T47D (cell line): ENCODE data around the gene HS3ST3B1.

Experiments
- DNase-seq, 2 experiments: peaks; one replicate each; pipeline versions ENCODE4 v3.0.0 to v3.0.0-alpha.2; 2011 to 2012; ENCODE audit warnings: low read depth in 1 of 2, low spot score in 1 of 2
- JUND ChIP-seq: IDR thresholded peaks from 2 replicates; pipeline ENCODE4 v1.6.1; 2012; ENCODE audit warnings: low read depth
- in situ Hi-C: cut with HindIII; loops from 2 replicates; pipeline ENCODE4 v1.10.0; 2016; ENCODE audit warnings: low sequenced_read_pairs, low pct_unique_long_range_greater_than_20kb

HS3ST3B1 gene

DNA sequence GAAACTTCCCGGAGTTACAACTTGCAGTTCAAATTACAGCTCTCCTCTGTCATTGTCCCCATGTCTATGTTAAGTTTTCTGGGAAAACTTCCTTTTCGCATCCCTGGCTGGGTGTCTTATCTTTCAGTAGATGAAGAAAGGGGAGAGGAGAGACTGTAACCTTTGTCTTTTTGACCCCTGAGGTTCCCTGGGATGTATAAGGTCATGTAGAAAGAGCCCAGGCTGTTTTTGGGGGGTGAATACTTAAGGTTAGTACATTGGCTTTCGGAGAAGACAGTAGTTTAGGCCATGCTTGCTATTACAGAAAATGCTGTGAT, 31.1 kb downstream of the HS3ST3B1 start:
- no peak for TF ChIP-seq JUND
- in situ Hi-C loops, result no loop called here
- DNase-seq, result no peak

DNA sequence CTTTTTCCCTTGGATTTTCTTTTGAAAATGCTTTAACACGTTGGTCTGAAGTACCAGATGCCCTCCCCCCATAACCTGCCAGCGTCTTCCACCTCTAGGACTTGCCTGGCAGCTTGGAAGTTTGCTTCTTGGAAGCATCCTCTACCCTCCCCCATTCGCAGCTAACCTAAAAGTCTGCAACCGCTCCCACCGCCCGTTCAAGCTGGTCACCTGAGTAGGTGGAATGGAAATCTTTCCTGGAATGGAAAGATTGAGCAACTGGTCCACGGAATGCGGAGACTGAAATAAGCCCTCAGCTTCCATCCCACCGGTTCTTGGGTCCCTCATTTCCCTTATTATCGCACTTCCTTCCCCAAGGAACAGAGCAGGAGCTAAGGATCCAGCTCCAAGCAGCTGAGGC, 31.4 kb downstream of the HS3ST3B1 start:
- TF ChIP-seq JUND, result no peak
- no peak for DNase-seq
- in situ Hi-C loops, result no loop called here

DNA sequence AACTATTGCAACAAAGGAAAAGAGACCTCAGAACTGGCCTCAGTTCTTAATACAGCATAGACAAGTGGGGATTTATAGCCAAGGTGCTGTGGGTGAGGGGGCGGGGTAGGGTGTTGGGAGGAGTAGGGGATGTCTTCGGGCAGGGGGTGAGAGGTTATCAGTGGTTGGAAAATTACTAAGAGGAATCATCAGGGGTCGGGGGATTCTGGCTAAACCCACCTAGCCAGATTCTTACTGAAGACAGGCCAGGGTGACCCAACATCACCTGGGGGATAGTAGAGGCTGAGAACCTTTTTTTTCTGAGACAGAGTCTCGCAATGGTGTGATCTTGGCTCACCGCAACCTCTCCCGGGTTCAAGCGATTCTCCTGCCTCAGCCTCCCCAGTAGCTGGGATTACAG, 32.6 kb downstream of the HS3ST3B1 start:
- no peak for TF ChIP-seq JUND
- no peak for DNase-seq

DNA sequence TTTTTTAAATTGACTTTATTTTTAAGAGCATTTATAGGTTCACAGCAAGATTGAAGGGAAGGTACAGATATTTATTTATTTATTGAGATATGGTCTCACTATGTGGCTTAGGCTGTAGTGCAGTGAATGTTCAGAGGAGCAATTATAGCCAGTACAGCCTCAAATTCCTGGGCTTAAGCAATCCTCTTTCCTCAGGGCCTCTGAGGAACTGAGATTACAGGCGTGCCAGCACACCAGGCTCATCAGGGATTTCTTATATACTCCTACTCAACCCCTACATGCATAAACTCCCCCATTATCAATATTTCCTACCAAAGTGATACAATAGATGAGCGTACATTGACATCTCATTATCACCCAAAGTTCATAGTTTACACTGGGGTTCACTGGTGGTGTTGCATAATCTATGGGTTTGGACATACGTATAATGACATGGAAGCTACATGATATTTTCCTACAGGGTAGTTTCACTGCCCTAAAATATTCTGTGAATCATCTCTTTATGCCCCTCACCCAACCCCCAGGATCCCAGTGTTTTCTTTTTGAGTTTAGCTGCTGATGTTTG, 33.5 kb downstream of the HS3ST3B1 start:
- no peak for TF ChIP-seq JUND
- DNase-seq, result no peak
- in situ Hi-C loops, result no loop called here

More for the DNA sequence above, 32.6 kb downstream of the HS3ST3B1 start:
- in situ Hi-C loops, result no loop called here

DNA sequence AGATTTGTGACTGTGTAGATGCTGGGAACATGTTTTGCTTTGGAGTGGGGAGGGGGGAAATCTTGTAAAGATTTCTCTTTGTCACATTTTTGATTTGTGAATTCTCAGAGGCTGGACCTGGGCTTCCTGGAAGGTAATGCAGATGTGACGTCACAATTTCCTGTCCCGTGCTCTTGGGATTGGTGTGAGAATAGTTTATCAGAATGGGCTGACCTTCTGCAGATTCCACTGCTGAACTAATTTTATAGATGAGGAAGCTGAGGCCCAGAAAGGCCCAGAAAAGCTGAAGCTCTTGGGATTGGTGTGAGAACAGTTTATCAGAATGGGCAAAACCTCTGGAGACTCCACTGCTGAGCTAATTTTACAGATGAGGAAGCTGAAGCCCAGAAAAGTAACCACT, 34.0 kb downstream of the HS3ST3B1 start:
- in situ Hi-C loops, result no loop called here
- DNase-seq, result no peak
- no peak for TF ChIP-seq JUND

DNA sequence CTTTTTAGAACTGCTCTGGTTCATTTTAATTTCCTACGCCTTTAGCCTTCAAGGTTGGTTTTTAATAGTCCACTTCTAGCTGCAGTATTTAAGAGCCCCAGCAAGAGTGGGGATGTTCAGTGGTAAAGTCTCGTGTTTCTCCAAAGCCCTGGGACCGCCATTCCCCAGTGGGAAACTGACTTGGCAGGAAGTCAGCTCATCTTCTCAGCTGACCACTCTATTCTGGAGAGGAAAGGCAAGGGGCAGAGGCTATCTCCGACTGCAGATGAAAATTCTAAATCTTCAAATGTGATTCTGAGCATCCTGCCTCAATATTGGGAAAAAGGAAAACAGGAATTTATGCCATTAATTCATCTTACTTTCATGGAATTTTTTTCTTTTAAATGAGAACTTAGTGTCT, 35.5 kb downstream of the HS3ST3B1 start:
- in situ Hi-C loops, result no loop called here
- no peak for DNase-seq
- no peak for TF ChIP-seq JUND

DNA sequence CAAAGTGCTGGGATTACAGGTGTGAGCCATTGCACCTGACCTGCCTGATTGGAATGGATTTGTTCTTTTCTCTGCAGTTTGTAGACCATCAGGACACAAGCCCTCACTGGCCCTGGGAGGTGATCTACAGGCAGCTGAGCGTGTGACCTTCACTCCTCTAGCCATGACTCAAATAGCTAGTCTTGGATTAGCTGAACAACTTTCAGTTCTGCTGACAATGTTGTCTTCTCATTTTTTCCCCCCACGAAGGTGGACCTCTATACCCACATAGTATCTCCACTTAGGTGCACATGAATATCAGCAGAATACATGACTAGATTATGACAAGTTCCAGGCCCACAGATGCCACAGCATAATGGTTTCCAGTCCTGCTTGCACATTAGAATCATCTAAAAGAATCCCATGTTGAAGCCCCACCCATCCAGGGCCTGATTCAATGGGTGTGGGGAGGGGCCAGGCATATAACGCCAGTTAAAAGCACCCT, 36.8 kb downstream of the HS3ST3B1 start:
- in situ Hi-C loops, result no loop called here
- DNase-seq, result no peak
- TF ChIP-seq JUND, result no peak

DNA sequence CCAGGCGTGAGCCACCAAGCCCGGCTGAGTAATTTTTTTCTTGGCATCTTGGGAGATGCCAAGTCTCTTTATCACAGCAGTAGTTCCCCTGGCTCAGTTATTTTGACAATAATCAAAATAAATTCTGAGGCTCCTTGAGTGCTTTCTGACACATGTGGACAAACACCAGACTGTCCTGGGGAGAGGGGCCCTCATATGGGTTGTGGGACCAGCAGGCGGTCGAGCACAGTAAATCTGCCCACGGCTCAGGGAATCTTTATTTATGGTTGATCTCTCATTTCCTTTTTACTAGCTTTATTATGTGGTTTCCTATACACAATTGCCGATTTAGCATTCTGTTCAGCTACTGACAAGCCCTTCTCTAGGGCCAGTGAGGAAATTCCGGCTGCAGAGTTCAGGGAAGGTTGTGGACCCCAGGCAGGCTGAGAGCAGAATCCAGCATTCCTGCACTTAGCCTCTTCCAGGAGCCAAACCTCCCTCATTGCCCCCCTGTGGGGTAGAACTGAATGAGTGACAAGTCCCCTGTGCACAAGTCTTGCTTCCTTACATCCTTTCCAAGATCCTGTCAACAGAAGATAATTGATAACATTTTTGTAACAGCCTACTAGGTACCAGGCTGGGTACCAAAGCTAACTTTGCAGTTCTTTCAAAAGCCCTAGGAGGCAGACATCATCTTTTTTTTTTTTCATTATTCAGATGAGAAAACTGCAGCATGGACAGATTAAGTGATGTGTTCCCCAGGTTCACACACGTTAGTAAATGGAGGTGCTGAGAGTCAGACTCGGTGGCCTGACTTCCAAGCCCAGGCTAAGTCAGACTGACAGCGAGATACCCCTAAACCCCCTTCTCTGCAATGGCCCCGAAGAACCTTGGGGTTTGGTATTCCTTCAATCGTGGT, 40.2 kb downstream of the HS3ST3B1 start:
- in situ Hi-C loops, result no loop called here
- no peak for TF ChIP-seq JUND
- no peak for DNase-seq

DNA sequence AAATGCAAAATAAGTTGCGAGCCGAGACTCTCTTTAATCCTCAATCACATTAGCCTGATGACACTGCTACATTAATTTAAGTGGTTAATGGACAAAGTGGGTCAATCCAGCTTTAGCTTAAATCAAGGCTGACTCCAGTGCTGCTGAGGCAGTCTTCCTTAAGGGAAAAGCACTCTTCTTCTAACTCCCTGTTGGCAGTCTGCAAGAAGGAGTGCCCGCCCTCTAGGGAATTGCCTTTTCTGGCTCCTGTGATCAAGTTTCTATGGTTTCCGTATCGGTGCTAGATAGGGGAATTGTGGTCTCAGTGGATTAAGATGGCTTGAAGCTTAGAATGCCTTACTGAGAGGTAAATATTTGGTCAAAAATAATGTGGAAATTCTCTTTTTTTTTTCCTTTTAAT, 41.0 kb downstream of the HS3ST3B1 start:
- no peak for TF ChIP-seq JUND
- no peak for DNase-seq
- in situ Hi-C loops, result no loop called here

DNA sequence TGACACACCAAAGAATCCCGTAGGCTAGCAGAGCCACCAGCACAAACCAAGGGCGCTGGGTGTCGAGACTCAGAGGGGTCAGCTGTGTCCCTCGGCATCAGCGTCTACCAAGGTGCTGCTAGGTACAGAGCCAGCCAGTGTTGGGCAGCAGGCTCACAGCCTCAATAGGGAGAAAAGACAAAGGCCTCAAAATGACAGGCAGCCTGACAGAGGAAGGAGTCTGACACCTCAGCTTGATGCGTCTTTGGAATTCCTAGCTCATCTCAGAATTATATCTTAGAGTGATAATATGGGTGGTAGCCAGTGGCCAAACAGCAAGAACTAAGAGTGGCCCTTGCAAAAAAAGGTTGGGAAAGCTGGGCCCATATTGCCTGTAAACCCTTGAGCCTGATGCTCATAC, 45.9 kb downstream of the HS3ST3B1 start:
- TF ChIP-seq JUND, result no peak
- in situ Hi-C loops, result no loop called here

DNA sequence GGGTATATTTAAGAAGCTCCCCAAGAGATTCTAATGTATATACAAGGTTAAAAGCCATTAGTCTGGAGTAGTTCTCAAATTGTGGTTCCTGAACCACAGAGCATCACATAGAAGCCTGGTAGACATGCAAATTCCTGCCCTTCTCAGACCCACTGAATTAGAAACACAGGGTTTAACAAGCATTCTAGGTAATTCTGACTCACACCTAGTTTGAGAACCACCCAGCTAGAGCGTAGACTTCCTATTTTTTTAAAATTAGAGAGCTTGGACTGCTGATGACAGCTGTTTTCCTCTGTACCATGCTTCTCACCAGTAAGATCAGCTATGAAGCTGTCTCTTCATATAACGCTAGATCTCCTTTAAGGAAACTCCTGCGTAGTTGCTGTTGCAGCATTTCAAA, 50.6 kb downstream of the HS3ST3B1 start:
- no peak for DNase-seq
- no peak for TF ChIP-seq JUND
- in situ Hi-C loops, result no loop called here

More for the DNA sequence above, 45.9 kb downstream of the HS3ST3B1 start:
- no peak for DNase-seq

DNA sequence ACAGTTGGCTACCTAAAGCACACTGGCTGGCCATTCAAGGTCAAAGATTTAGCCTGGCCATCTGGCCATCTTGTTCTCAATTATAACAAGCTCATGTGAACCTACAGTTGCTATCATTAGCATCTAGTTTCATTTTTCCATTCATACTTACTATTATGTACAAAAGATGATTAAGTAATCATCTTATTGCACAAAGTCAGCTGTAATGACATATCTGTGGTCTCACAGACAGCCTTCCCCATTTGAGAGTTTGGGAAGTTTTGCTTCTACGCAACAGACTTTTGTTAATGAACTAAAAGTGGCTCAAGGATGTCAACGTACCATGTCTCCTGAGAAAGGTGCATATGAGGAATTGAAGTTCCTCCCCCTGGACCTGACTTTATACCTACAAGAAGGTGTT, 51.3 kb downstream of the HS3ST3B1 start:
- in situ Hi-C loops, result no loop called here
- no peak for TF ChIP-seq JUND
- no peak for DNase-seq

DNA sequence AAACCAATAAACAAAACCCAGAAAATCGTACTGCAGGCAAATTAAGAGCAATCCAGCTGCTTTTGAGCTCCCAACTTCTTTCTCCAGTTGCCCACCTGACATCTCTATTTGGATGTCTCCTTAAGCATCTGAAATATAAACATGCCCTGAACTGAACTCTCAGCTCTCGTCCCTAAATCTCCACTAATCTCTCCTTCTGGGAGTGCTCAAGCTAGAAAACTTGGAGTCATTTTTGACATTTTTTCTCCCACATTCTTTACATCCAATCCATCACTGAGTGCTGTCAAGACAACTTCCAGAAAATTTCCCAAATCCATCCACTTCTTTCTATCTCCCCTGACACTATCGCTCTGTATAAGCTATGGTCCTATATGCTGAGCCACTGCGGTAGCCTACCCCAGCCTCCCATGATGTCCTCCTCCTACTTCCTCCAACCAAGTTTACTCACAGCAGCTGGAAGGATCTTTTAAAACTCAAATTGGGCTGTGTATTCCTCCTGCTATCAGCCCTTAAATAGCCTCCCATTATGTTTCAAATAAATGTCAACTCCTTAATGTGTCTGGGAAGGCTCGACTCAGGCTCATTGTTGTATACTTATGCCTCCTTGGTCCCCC, 53.1 kb downstream of the HS3ST3B1 start:
- in situ Hi-C loops, result no loop called here
- TF ChIP-seq JUND, result no peak
- DNase-seq, result no peak

DNA sequence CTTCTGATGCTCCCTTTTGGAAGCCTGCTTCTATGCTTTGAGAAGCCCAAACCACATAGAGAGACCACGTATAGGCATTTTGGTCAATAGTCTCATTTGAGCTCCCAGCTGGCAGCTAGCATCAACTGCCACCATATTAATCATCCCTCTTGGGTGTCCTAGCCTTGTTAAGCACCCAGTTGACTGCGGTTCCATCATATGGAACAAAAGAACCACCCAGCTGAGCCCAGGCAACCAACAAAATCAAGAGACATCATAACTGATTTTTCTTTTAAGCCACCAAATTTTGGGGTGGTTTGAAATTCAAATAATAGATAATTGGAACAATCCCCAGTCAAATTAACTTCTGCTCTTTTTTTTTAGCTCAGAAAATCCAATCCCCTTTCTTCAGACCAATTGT, 53.9 kb downstream of the HS3ST3B1 start:
- in situ Hi-C loops, result no loop called here
- DNase-seq, result no peak
- TF ChIP-seq JUND, result no peak
